GM19468 (cell line): Measurements from ENCODE around the gene TMEFF1.
"Not testable (repeated sequence)": the region's sequence is repeated elsewhere in the genome, so short reads cannot be mapped to it uniquely, and the experiment has no call there.

Experiments
- ATAC-seq: cut with Tn5 transposase; IDR thresholded peaks from one replicate; pipeline ENCODE4 v1.9.1; 2021; ENCODE audit warnings: mild to moderate bottlenecking, moderate library complexity, moderate number of reproducible peaks; ENCODE audit not compliant: unreplicated experiment; ENCODE audit errors: extremely low read depth

The TMEFF1 gene

DNA sequence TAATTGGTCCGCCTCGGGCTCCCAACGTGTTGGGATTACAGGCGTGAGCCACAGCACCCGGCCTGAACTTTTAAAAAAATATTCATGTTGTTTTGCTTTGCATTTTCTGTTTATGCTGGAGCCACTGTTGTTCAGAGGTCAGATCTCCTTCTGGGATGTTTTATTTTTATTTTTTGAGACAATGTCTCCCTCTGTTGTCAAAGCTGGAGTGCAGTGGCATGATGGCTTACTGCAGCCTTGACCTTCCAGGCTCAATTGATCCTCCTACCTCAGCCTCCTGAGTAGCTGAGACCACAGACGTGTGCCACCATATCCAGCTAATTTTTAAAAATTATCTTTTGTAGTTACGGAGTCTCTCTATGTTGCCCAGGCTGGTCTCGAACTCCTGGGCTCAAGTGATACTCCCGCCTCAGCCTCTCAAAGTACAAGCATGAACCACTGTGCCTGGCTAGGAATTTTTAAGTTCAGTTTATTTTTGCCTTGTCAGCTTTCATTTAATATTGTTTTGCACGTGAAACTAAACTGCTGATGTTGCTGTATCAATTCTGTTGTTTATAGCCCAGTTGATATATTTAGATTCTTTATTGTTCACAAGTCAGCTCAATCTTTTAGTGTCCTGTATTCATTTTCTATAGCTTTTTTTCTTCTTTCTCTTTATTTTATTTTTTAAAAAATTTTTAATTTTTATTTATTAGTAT lies 13.7 kb downstream of the TMEFF1 start:
- ATAC-seq = no peak

GRCh38 chr9:100488177-100488576 lies 15.2 kb downstream of the TMEFF1 start:
- no peak for ATAC-seq

DNA sequence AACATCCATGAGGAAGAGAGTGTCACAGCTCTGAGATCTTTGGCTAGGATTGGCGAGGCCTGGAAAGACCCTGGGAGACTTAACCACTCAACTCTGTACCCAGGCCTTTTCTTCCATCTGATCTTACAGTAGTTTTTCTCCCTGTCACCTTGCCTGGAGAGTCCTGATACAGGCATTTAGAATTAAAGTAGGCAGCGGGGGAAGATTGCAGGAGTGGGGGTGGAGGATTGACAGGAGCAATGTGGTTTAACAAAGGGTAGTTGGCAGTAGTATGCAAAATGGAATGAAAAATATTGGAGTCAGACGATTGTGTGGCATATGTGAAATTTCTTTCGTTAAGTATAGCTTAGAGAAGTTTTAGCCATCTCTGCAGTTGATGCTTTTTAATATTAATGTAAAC lies 16.9 kb downstream of the TMEFF1 start:
- ATAC-seq = no peak

- no peak for ATAC-seq
Measured at GRCh38 chr9:100492952-100493351, 20.0 kb downstream of the TMEFF1 start.

GRCh38 chr9:100498592-100498991 lies 25.6 kb downstream of the TMEFF1 start:
- no peak for ATAC-seq

GRCh38 chr9:100499460-100499859 lies 26.5 kb downstream of the TMEFF1 start:
- ATAC-seq = no peak

DNA sequence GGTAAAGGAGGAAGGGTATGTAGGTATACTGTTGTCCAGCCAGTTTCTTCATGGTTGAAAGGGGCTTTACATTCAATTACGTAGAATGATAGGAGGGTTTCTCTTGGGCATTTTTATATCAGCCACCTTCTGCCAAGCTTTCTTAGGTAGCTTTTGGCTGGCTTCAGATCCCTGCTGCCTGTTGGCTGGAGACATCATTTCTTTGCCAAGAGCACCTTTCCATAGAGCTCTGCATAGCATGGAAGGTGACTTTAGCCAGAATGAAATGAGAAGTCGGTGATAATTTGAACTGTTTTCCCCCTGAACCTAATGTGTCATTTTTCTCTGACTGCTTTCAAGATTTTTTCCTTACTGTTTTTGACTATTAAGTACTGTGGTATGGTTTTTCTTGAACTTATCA lies 26.9 kb downstream of the TMEFF1 start:
- no peak for ATAC-seq

DNA sequence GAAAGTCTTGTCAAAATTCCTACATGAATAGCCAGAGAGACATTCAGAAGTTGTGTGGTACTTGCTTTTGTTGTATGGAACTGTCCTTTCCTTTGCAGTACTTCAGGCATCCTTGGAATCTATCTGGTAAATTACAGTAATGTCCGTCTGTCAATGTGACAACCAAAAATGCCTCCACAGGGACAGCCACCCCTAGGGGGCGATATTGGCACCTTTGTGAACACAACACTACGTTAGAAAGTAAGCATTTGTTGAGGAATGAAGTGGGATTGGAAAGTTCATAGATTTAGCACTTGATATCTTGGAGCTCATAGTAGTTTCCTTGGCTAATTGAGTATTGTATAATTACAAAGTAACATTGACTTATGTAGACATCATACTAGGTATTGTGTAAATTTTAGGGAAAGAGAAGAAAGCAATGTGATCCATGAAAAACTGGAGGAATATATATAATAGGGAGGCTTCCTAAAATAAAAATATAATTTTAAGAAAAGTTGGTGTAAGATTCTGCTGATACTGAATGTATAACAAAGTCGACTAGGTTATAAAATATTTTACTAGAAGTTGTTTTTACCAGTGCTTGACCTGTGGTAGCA lies 32.7 kb downstream of the TMEFF1 start:
- ATAC-seq = no peak

DNA sequence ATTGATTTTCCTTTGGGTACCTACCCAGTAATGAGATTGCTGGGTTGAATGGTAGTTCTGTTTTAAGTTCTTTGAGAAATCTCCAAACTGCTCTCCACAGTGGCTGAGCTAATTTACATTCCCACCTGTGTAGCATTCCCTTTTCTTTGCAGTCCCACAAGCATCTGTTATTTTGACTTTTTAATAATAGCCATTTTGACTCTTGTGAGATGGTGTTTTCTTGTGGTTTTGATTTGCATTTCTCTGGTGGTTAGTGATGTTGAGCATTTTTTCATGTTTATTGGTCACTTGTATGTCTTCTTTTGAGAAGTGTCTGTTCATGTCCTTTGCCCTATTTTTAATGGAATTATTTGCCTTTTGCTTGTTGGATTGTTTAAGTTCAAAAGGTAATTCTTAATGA lies 34.4 kb downstream of the TMEFF1 start:
- ATAC-seq = not testable (repeated sequence)

- no peak for ATAC-seq
Measured at GRCh38 chr9:100511205-100511604, 38.3 kb downstream of the TMEFF1 start.

GRCh38 chr9:100515578-100516494 lies 42.9 kb downstream of the TMEFF1 start:
- ATAC-seq = no peak

DNA sequence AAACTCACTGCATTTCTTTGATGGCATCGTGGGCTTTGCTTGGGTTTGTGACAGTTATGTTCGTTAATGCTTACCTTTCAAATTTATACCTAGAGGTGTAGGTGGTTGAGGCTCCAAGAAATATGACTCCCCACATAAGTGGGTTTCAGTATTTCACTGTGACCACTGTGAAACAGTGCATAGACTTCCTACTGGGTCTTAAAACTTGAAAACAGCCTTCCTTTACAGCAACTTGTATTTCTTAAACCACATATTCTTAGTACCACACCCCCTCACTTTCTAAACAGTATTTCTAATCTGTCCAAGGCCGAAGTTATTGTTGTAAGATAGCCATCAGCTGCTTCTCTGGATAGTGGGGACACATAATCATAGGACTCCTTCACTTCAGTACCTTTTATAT lies 48.3 kb downstream of the TMEFF1 start:
- no peak for ATAC-seq

DNA sequence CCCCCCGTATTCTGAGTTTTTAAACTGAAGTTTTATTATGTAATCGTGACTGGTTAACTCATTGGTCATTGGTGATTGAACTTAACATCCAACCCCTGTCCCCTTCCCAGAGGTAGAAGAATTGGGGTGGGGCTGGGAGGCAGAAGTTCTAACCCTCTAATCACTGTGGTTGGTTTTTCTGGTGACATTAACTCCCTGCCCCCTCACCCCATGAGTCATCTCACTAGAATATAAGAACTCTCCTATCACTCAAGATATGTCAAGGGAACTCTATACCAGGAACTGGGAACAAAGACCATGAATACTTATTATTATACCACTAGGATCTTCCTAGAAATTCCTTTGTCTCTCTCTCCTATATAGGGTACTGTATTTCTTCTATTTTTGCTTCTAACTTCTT lies 52.6 kb downstream of the TMEFF1 start:
- ATAC-seq = no peak

- ATAC-seq = not testable (repeated sequence)
Measured at GRCh38 chr9:100527180-100527794, 54.3 kb downstream of the TMEFF1 start.

DNA sequence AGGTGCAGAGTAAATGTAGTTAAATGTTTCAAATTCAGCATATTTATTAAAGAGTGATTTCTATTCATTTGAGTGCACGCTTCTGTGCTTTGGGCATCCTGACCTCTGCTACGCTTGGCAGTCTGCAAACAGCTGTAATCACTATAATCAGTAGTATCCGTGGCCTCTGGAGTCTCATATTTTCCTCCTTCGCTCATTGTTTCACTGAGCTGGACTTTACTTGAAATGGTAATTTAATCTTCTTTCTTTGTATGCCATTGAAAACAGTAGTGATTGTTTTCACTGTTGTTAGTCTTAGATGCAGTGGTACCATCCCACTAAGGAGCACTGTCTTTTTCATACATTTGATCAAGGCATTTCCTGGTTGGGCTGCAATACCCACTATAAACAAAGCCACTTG lies 61.5 kb downstream of the TMEFF1 start:
- ATAC-seq = no peak

GRCh38 chr9:100540327-100540726 lies 67.4 kb downstream of the TMEFF1 start:
- ATAC-seq = no peak

DNA sequence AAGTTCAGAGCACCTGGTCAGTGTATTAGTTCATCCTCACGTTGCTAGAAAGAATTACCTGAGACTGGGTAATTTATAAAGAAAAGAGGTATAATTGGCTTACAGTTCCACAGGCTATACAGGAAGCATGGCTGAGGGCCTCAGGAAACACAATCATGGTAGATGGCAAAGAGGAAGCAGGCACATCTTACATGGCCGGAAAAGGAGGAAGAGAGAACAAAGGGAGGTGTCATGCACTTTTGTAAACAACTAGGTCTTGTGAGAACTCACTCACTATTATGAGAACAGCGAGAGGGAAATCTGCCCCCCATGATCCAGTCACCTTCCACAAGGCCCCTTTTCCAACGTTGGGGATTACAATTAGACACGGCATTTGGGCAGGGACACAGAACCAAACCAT lies 76.1 kb downstream of the TMEFF1 start:
- no peak for ATAC-seq

GRCh38 chr9:100554935-100555401 lies 82.0 kb downstream of the TMEFF1 start:
- no peak for ATAC-seq

GRCh38 chr9:100555471-100555870 lies 82.5 kb downstream of the TMEFF1 start:
- ATAC-seq = no peak

DNA sequence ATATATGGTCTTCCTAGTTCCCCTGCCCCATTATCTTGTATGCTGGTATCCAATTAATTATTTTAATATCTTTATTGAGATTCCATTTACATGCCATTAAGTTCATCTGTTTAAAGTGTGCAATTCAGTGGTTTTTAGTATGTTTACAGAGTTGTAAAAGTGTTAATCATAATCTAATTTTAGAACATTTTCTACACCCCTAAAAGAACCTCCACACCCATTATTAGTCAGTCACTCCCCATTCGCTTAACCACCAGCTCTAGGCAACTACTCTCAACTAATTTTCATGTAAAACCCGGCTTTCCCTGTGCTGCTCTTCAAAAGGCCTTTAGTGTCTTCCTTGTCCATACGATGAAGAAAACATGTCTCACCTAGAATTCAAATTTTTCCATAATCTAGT lies 84.1 kb downstream of the TMEFF1 start:
- ATAC-seq = no peak

DNA sequence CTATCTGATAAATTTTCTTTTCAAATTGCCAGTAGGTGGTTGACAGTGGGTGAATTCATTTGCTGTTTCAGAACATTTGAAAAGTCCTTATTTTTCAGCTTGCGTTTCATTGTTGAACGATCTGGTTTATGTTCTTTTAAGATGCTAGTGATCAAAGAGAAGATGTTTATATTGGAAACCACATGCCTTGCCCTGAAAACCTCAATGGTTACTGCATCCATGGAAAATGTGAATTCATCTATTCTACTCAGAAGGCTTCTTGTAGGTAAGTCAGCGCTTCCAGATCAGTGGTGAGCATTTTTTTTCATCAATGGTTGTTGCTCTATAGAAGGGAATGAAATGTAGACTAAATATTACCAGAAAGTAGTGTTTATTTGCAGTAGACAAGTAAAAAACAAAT lies 88.3 kb downstream of the TMEFF1 start:
- ATAC-seq = no peak
